OCI-LY3 (cell line): ENCODE measurements around the gene CEBPZ.

Source experiments
- H2AFZ ChIP-seq: fragments of 200-600, 300-600 bp; shearing (Covaris generic); 2 replicates; pipeline ENCODE4 v1.6.0; 2014; ENCODE audit warnings: antibody characterized with exemption, low read depth, low read length
- H3K27ac ChIP-seq: fragments of 200-600, 300-600 bp; sonication (generic); 2 replicates; pipeline ENCODE4 v1.5.1; 2014; ENCODE audit warnings: mild to moderate bottlenecking, low read length, moderate library complexity, mixed read lengths
- H3K27me3 ChIP-seq: fragments of 200-600, 300-600 bp; sonication (generic); 2 replicates; pipeline ENCODE4 v1.6.1; 2014; ENCODE audit warnings: low read depth, low read length, mixed read lengths
- H3K36me3 ChIP-seq: fragments of 200-600, 300-600 bp; sonication (generic); replicated peaks from 2 replicates; pipeline ENCODE3; 2014; ENCODE audit warnings: low read depth, low read length, mixed read lengths
- H3K4me1 ChIP-seq: fragments of 300-600, 200-600 bp; sonication (generic); 2 replicates; pipeline ENCODE4 v1.6.1; 2014; ENCODE audit warnings: low read length, mixed read lengths
- H3K4me2 ChIP-seq: fragments of 200-600, 300-600 bp; sonication (generic); 2 replicates; pipeline ENCODE4 v1.6.1; 2014; ENCODE audit warnings: low read length, mixed read lengths
- H3K4me3 ChIP-seq: fragments of 300-600, 200-600 bp; sonication (generic); 2 replicates; pipeline ENCODE4 v1.5.1; 2014; ENCODE audit warnings: antibody characterized with exemption, mild to moderate bottlenecking, low read length, moderate library complexity
- H3K79me2 ChIP-seq: fragments of 300-600, 200-600 bp; shearing (Covaris generic); 2 replicates; pipeline ENCODE4 v1.6.1; 2014; ENCODE audit warnings: mild to moderate bottlenecking, low read length, mixed read lengths
- H3K9ac ChIP-seq: fragments of 300-600, 200-600 bp; shearing (Covaris generic); 2 replicates; pipeline ENCODE4 v1.6.0; 2014; ENCODE audit warnings: mild to moderate bottlenecking, low read length, moderate library complexity
- H3K9me3 ChIP-seq: fragments of 200-600, 300-600 bp; shearing (Covaris generic); 2 replicates; pipeline ENCODE4 v1.6.1; 2014; ENCODE audit warnings: low read length, mixed read lengths; ENCODE audit not compliant: insufficient read depth
- H4K20me1 ChIP-seq: fragments of 200-600, 300-600 bp; sonication (generic); 2 replicates; pipeline ENCODE4 v1.6.1; 2016; ENCODE audit warnings: low read length, mixed read lengths; ENCODE audit not compliant: insufficient read depth
- EZH2phosphoT487 ChIP-seq: fragments of 200-600 bp; shearing (Covaris generic); IDR thresholded peaks from 2 replicates; pipeline ENCODE4 v1.6.1; 2018; ENCODE audit warnings: antibody characterized with exemption, mixed run types, low read depth
- TF ChIP-seq, protein P1 (sequence below): fragments of 200-600, 300-600 bp; sonication (generic); IDR thresholded peaks from 2 replicates; pipeline ENCODE4 v1.5.1; 2014; ENCODE audit warnings: antibody characterized with exemption, low read length, low read depth

CEBPZ gene

DNA sequence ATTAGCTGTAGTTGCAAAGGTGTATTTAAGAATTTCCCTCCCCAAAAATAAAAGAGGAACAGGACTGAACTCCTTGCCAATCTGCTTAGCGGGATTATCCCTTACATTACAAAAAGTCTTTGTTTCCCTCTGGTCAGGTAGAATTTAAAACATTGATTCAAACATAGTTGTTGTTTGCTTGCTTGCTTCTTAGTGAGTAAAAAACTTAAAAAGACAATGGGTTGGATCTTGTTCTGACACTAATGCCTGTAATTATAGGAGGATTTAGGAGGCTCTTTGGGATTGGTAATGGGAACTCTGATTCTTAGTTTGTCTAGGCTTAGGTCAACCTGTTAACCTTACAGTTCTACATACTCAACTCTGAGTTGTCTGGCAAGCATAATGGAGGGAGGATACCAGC lies 38.8 kb downstream of the CEBPZ start:
- Histone ChIP-seq H3K27ac (no peak overlapping the region), H3K4me2 (no peak overlapping the region)

DNA sequence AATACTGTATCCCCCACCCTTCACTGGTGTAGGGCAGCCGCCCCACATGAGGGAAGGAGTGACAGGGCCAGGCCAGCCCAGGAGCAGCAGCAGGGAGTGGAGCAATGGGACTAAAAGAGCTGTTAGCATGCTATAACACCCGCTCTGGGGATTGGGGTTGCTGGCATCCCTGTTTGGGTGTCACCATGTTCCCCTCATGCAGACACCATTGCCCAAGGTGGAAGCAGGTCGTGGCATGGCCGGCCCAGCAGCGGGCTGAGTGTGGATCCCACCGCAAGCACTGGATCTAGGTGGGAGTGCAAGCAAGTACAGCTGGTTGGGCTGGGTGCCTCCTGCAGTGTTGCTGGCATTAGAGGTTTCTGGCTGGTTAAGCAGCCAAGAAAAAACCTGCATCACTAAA lies 39.6 kb downstream of the CEBPZ start:
- no peaks in the 10 kb centered on the region for H3K27me3 ChIP-seq
- no peak overlapping the region for H3K9ac ChIP-seq
- H3K4me1 ChIP-seq, result peaks cover 3% of the 10 kb centered on the region
- no peak overlapping the region for H2AFZ ChIP-seq
- peaks cover 4% of the 10 kb centered on the region for H3K79me2 ChIP-seq
- H4K20me1 ChIP-seq, result no peaks in the 10 kb centered on the region
- no peak overlapping the region for H3K4me2 ChIP-seq
- H3K4me3 ChIP-seq, result no peak overlapping the region
- no peaks in the 10 kb centered on the region for H3K9me3 ChIP-seq
- H3K36me3 ChIP-seq, result no peaks in the 10 kb centered on the region
- no peak for TF ChIP-seq EZH2phosphoT487
- TF ChIP-seq, protein P1, sequence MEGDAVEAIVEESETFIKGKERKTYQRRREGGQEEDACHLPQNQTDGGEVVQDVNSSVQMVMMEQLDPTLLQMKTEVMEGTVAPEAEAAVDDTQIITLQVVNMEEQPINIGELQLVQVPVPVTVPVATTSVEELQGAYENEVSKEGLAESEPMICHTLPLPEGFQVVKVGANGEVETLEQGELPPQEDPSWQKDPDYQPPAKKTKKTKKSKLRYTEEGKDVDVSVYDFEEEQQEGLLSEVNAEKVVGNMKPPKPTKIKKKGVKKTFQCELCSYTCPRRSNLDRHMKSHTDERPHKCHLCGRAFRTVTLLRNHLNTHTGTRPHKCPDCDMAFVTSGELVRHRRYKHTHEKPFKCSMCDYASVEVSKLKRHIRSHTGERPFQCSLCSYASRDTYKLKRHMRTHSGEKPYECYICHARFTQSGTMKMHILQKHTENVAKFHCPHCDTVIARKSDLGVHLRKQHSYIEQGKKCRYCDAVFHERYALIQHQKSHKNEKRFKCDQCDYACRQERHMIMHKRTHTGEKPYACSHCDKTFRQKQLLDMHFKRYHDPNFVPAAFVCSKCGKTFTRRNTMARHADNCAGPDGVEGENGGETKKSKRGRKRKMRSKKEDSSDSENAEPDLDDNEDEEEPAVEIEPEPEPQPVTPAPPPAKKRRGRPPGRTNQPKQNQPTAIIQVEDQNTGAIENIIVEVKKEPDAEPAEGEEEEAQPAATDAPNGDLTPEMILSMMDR, result no peak
- H3K27ac ChIP-seq, result no peak overlapping the region

More for the DNA sequence above, 38.8 kb downstream of the CEBPZ start:
- Histone ChIP-seq H3K4me3 (no peak overlapping the region), H3K4me1 (peaks cover 9% of the 10 kb centered on the region), H3K9me3 (no peaks in the 10 kb centered on the region), H2AFZ (no peak overlapping the region), H3K9ac (no peak overlapping the region), H3K27me3 (no peaks in the 10 kb centered on the region), H3K36me3 (no peaks in the 10 kb centered on the region), H3K79me2 (peaks cover 12% of the 10 kb centered on the region), H4K20me1 (no peaks in the 10 kb centered on the region)
- TF ChIP-seq EZH2phosphoT487, result no peak
- TF ChIP-seq, protein P1, result no peak

DNA sequence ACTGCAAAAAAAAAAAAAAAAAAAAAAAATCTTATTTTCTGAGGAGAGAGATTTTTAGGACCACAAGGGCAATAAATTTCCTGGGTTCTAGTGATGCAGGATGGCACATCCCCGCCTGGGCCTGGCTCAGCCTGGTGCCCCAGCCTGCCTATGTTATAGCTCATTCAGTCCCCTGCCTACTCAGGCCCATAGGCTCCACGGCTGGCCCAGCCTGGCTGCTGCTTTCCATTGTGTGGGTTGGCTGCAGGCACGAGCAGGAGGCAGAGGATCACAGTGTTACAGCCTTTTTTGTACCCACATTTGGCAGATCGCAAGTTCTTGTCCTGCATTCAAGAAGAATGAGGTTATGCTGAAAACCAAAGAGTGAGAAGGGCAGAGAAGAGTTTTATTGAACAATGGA lies 40.1 kb downstream of the CEBPZ start:
- no peak overlapping the region for H3K9ac ChIP-seq
- H3K27ac ChIP-seq, result no peak overlapping the region
- H2AFZ ChIP-seq, result no peak overlapping the region
- H3K36me3 ChIP-seq, result no peaks in the 10 kb centered on the region
- H3K4me1 ChIP-seq, result peaks cover 3% of the 10 kb centered on the region
- no peak for TF ChIP-seq EZH2phosphoT487
- TF ChIP-seq, protein P1, result no peak
- no peak overlapping the region for H3K4me2 ChIP-seq
- H3K9me3 ChIP-seq, result no peaks in the 10 kb centered on the region
- no peaks in the 10 kb centered on the region for H4K20me1 ChIP-seq
- H3K79me2 ChIP-seq, result no peaks in the 10 kb centered on the region
- no peak overlapping the region for H3K4me3 ChIP-seq
- peaks cover under 1% of the 10 kb centered on the region; the same call in 1 of the 2 replicates for H3K27me3 ChIP-seq

DNA sequence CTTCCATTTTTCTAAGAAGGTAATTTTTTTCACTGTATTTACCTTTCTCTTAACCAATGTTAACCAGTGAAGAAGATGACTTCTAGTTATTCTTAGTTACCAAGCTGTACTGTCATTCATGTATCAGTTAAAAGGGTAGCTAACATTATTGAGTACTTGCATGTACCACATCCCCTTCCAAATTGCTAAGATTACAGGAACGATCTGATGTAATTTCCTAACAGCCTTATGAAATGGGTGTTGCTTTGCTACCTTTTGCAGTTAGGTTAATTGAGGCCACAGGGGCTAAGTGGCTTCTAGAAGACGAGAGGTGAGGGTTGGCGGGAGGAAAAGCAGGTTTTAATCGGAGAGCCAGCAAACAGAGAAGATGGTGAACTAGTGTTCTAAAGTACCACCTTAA lies 41.1 kb downstream of the CEBPZ start:
- H3K4me2 ChIP-seq, result no peak overlapping the region

More for the DNA sequence above, 41.1 kb downstream of the CEBPZ start:
- H3K36me3 ChIP-seq, result no peaks in the 10 kb centered on the region
- no peaks in the 10 kb centered on the region for H4K20me1 ChIP-seq
- no peak overlapping the region for H2AFZ ChIP-seq
- no peak overlapping the region for H3K9ac ChIP-seq
- no peak overlapping the region for H3K27ac ChIP-seq
- H3K27me3 ChIP-seq, result peaks cover 5% of the 10 kb centered on the region; the same call in 1 of the 2 replicates
- no peak overlapping the region for H3K4me3 ChIP-seq
- no peaks in the 10 kb centered on the region for H3K79me2 ChIP-seq
- no peaks in the 10 kb centered on the region for H3K9me3 ChIP-seq
- no peak for TF ChIP-seq EZH2phosphoT487
- TF ChIP-seq, protein P1, result no peak
- no peaks in the 10 kb centered on the region for H3K4me1 ChIP-seq
